ENCODE results near the gene GNAI2.
A peak's percentile ranks its signal among the peaks of the same experiment; 100 is the strongest.

GNAI2 gene

GRCh38 chr3:50235716-50236483, at the start of gene GNAI2:
Gene GNAI2 (plus strand): TSS chr3:50236204. CDS start chr3:50236336, 132 bp downstream.
- peak; percentile 100 for DNase-seq

- no peak for DNase-seq
Measured at GRCh38 chr3:50187750-50188149, 48.3 kb upstream of the GNAI2 start.

GRCh38 chr3:50189274-50189673, 46.7 kb upstream of the GNAI2 start:
- peak; percentile 87 for DNase-seq

GRCh38 chr3:50189989-50190388, 46.0 kb upstream of the GNAI2 start:
- DNase-seq, result no peak

GRCh38 chr3:50190936-50191660, 44.9 kb upstream of the GNAI2 start, which contains the start of gene GNAT1:
Gene GNAT1 (plus strand): TSS chr3:50191610. CDS start chr3:50191726, 116 bp downstream.
- no peak for DNase-seq

- no peak for DNase-seq
Measured at GRCh38 chr3:50192124-50192523, 43.9 kb upstream of the GNAI2 start.

GRCh38 chr3:50192689-50193141, 43.3 kb upstream of the GNAI2 start:
- peak; percentile 96 for DNase-seq

GRCh38 chr3:50193286-50193685, 42.7 kb upstream of the GNAI2 start:
- no peak for DNase-seq

- DNase-seq, result no peak
Measured at GRCh38 chr3:50193746-50194127, 42.3 kb upstream of the GNAI2 start.

- peak; percentile 99 for DNase-seq
Measured at GRCh38 chr3:50194128-50194902, 41.7 kb upstream of the GNAI2 start.

- DNase-seq, result peak; percentile 95
Measured at GRCh38 chr3:50194903-50195500, 41.0 kb upstream of the GNAI2 start.

- no peak for DNase-seq
Measured at GRCh38 chr3:50195501-50196252, 40.3 kb upstream of the GNAI2 start.

GRCh38 chr3:50196253-50196801, 39.7 kb upstream of the GNAI2 start:
- no peak for DNase-seq

GRCh38 chr3:50201573-50202315, 34.3 kb upstream of the GNAI2 start:
- DNase-seq, result peak; percentile 74

GRCh38 chr3:50202353-50203112, 33.5 kb upstream of the GNAI2 start:
- DNase-seq, result no peak

- DNase-seq, result no peak
Measured at GRCh38 chr3:50203113-50203808, 32.7 kb upstream of the GNAI2 start.

- no peak for DNase-seq
Measured at GRCh38 chr3:50203809-50204803, 31.9 kb upstream of the GNAI2 start.

- no peak for DNase-seq
Measured at GRCh38 chr3:50204804-50205412, 31.1 kb upstream of the GNAI2 start, which contains the start of gene SLC38A3. Gene SLC38A3 (plus strand): TSS chr3:50205271. CDS start chr3:50214200, 8,929 bp downstream.

Measured in 8988T (cell line).